ENCODE results near the gene PRKG2. TPM values are rescaled to one million over a fixed set of nuclear protein-coding genes. Genes with fewer than 3 reads are reported as not detected.
"Not testable (repeated sequence)": the region's sequence is repeated elsewhere in the genome, so short reads cannot be mapped to it uniquely, and the experiment has no call there.

The PRKG2 gene
- total RNA-seq, 1 donor from 2014 or later, result 1.2 TPM

GRCh38 chr4:81227968-81228367 lies 12.9 kb upstream of the PRKG2 start:
- no peak overlapping the region for H3K4me3 ChIP-seq (ENCODE audit: low read depth, low read length)
- TF ChIP-seq CTCF (conservative IDR thresholded peaks at IDR 0.05; ENCODE audit: low read depth, low read length), result no peak
- no peak for DNase-seq (ENCODE audit: low read depth)

GRCh38 chr4:81227138-81227537 lies 12.1 kb upstream of the PRKG2 start:
- TF ChIP-seq CTCF (conservative IDR thresholded peaks at IDR 0.05; ENCODE audit: low read depth, low read length), result no peak
- no peak for DNase-seq (ENCODE audit: low read depth)
- no peak overlapping the region for H3K4me3 ChIP-seq (ENCODE audit: low read depth, low read length)

GRCh38 chr4:81225252-81225651 lies 10.2 kb upstream of the PRKG2 start:
- H3K4me3 ChIP-seq (ENCODE audit: low read depth, low read length), result no peak overlapping the region
- TF ChIP-seq CTCF (conservative IDR thresholded peaks at IDR 0.05; ENCODE audit: low read depth, low read length), result no peak
- no peak for DNase-seq (ENCODE audit: low read depth)

- not testable (repeated sequence) for H3K4me3 ChIP-seq (ENCODE audit: low read depth, low read length); DNase-seq (ENCODE audit: low read depth)
These were observed 7.1 kb upstream of the PRKG2 start for GRCh38 chr4:81222082-81222472.

GRCh38 chr4:81221303-81222081 lies 6.5 kb upstream of the PRKG2 start:
- no peak for DNase-seq (ENCODE audit: low read depth)
- H3K4me3 ChIP-seq (ENCODE audit: low read depth, low read length), result no peak overlapping the region
- TF ChIP-seq CTCF (conservative IDR thresholded peaks at IDR 0.05; ENCODE audit: low read depth, low read length), result no peak

GRCh38 chr4:81220271-81220670 lies 5.2 kb upstream of the PRKG2 start:
- H3K4me3 ChIP-seq (ENCODE audit: low read depth, low read length), result no peak overlapping the region
- no peak for DNase-seq (ENCODE audit: low read depth)
- TF ChIP-seq CTCF (conservative IDR thresholded peaks at IDR 0.05; ENCODE audit: low read depth, low read length), result no peak

GRCh38 chr4:81218206-81218605 lies 3.2 kb upstream of the PRKG2 start:
- no peak for TF ChIP-seq CTCF (conservative IDR thresholded peaks at IDR 0.05; ENCODE audit: low read depth, low read length)
- H3K4me3 ChIP-seq (ENCODE audit: low read depth, low read length), result no peak overlapping the region
- no peak for DNase-seq (ENCODE audit: low read depth)
